ENCODE results near the gene HCFC1.

Gene HCFC1

GRCh38 chrX:153938226-153938786 lies 33.3 kb downstream of the HCFC1 start:
- Histone ChIP-seq H4K91ac (ENCODE audit: low read depth, low read length, poor library complexity) (no peak overlapping the region), H3K14ac (ENCODE audit: low read length) (no peak overlapping the region), H3K27me3 (ENCODE audit: control insufficient read depth in 3 of 3, insufficient read depth in 3 of 3, low read depth in 1 of 3, low read length in 3 of 3) (peaks cover 0 to 9% (median 0%) of the 10 kb centered on the region in 3 experiments), H3K79me1 (ENCODE audit: low read depth, low read length) (peaks cover 6% of the 10 kb centered on the region), H2BK12ac (ENCODE audit: low read length) (no peak overlapping the region), H3K18ac (ENCODE audit: low read length) (no peak overlapping the region), H3K4ac (ENCODE audit: low read length) (no peak overlapping the region), H3K23ac (ENCODE audit: low read depth, low read length, poor library complexity) (no peak overlapping the region), H2AK5ac (ENCODE audit: low read depth, low read length) (no peak overlapping the region), H2BK15ac (ENCODE audit: low read length) (no peak overlapping the region), H3K4me2 (ENCODE audit: insufficient read depth, low read length, poor library complexity, severe bottlenecking) (no peak overlapping the region), H3K27ac (replicated peaks; ENCODE audit: low read length) (no peak overlapping the region), H3K4me1 (ENCODE audit: control insufficient read depth in 2 of 2, insufficient read depth in 1 of 2, low read depth in 1 of 2, low read length in 2 of 2) (peaks cover 4 to 8% of the 10 kb centered on the region in 2 donors), H3K9ac (ENCODE audit: low read depth, low read length, poor library complexity) (no peak overlapping the region), H2BK120ac (ENCODE audit: low read depth, low read length) (no peak overlapping the region), H2BK5ac (ENCODE audit: low read length) (no peak overlapping the region), H3K36me3 (replicated peaks in 1 of 2; ENCODE audit: control insufficient read depth in 2 of 2, insufficient read depth in 2 of 2, low read length in 2 of 2) (no peaks in the 10 kb centered on the region), H3K9me3 (replicated peaks in 1 of 2; ENCODE audit: control insufficient read depth in 2 of 2, insufficient read depth in 1 of 2, low read depth in 1 of 2, low read length in 2 of 2) (no peaks in the 10 kb centered on the region), H2AFZ (ENCODE audit: low read length) (no peak overlapping the region), H4K8ac (ENCODE audit: low read depth, low read length) (no peak overlapping the region), H3K4me3 (ENCODE audit: low read length in 2 of 2) (no peak overlapping the region)
- no peak for DNase-seq (ENCODE audit: low spot score)
- no CpG with 5 or more reads among the region's 10 CpGs for WGBS, 2 donors (ENCODE audit: extremely low coverage in 2 of 2, insufficient read length in 2 of 2, insufficient replicate concordance in 1 of 2)

- H3K9me3 ChIP-seq (replicated peaks in 1 of 2; ENCODE audit: control insufficient read depth in 2 of 2, insufficient read depth in 1 of 2, low read depth in 1 of 2, low read length in 2 of 2), result no peaks in the 10 kb centered on the region
- no peak overlapping the region for H3K4me2 ChIP-seq (ENCODE audit: insufficient read depth, low read length, poor library complexity, severe bottlenecking)
- WGBS, 2 donors (ENCODE audit: extremely low coverage in 2 of 2, insufficient read length in 2 of 2, insufficient replicate concordance in 1 of 2), result no CpG with 5 or more reads among the region's 3 CpGs
- H3K18ac ChIP-seq (ENCODE audit: low read length), result no peak overlapping the region
- H3K79me1 ChIP-seq (ENCODE audit: low read depth, low read length), result peaks cover 6% of the 10 kb centered on the region
- peaks cover 4 to 8% of the 10 kb centered on the region in 2 donors for H3K4me1 ChIP-seq (ENCODE audit: control insufficient read depth in 2 of 2, insufficient read depth in 1 of 2, low read depth in 1 of 2, low read length in 2 of 2)
- H3K23ac ChIP-seq (ENCODE audit: low read depth, low read length, poor library complexity), result no peak overlapping the region
- H2BK15ac ChIP-seq (ENCODE audit: low read length), result no peak overlapping the region
- no peak overlapping the region for H3K14ac ChIP-seq (ENCODE audit: low read length)
- H2BK5ac ChIP-seq (ENCODE audit: low read length), result no peak overlapping the region
- no peak overlapping the region for H3K4ac ChIP-seq (ENCODE audit: low read length)
- H2BK12ac ChIP-seq (ENCODE audit: low read length), result no peak overlapping the region
- H3K36me3 ChIP-seq (replicated peaks in 1 of 2; ENCODE audit: control insufficient read depth in 2 of 2, insufficient read depth in 2 of 2, low read length in 2 of 2), result peaks cover 1 to 12% of the 10 kb centered on the region in 2 donors
- no peak overlapping the region for H4K91ac ChIP-seq (ENCODE audit: low read depth, low read length, poor library complexity)
- H2BK120ac ChIP-seq (ENCODE audit: low read depth, low read length), result no peak overlapping the region
- DNase-seq (ENCODE audit: low spot score), result no peak
- H3K27ac ChIP-seq (replicated peaks; ENCODE audit: low read length), result no peak overlapping the region
- peaks cover 0 to 15% (median 0%) of the 10 kb centered on the region in 3 experiments for H3K27me3 ChIP-seq (ENCODE audit: control insufficient read depth in 3 of 3, insufficient read depth in 3 of 3, low read depth in 1 of 3, low read length in 3 of 3)
- H2AFZ ChIP-seq (ENCODE audit: low read length), result no peak overlapping the region
- H3K9ac ChIP-seq (ENCODE audit: low read depth, low read length, poor library complexity), result no peak overlapping the region
- no peak overlapping the region for H3K4me3 ChIP-seq (ENCODE audit: low read length in 2 of 2)
- no peak overlapping the region for H2AK5ac ChIP-seq (ENCODE audit: low read depth, low read length)
- H4K8ac ChIP-seq (ENCODE audit: low read depth, low read length), result no peak overlapping the region
These were observed 34.6 kb downstream of the HCFC1 start for GRCh38 chrX:153937056-153937455.

- H4K91ac ChIP-seq (ENCODE audit: low read depth, low read length, poor library complexity), result no peak overlapping the region
- no peaks in the 10 kb centered on the region for H3K9me3 ChIP-seq (replicated peaks in 1 of 2; ENCODE audit: control insufficient read depth in 2 of 2, insufficient read depth in 1 of 2, low read depth in 1 of 2, low read length in 2 of 2)
- H3K4me1 ChIP-seq (ENCODE audit: control insufficient read depth in 2 of 2, insufficient read depth in 1 of 2, low read depth in 1 of 2, low read length in 2 of 2), result peaks cover 0 to 4% of the 10 kb centered on the region in 2 donors
- H3K23ac ChIP-seq (ENCODE audit: low read depth, low read length, poor library complexity), result no peak overlapping the region
- H2BK12ac ChIP-seq (ENCODE audit: low read length), result no peak overlapping the region
- H3K4me3 ChIP-seq (ENCODE audit: low read length in 2 of 2), result peak overlapping the region; percentile 17 to 55
- no peak overlapping the region for H2AK5ac ChIP-seq (ENCODE audit: low read depth, low read length)
- H3K27me3 ChIP-seq (ENCODE audit: control insufficient read depth in 3 of 3, insufficient read depth in 3 of 3, low read depth in 1 of 3, low read length in 3 of 3), result peaks cover 0 to 29% (median 0%) of the 10 kb centered on the region in 3 experiments
- H3K4ac ChIP-seq (ENCODE audit: low read length), result no peak overlapping the region
- H3K9ac ChIP-seq (ENCODE audit: low read depth, low read length, poor library complexity), result peak overlapping the region; percentile 70
- H2AFZ ChIP-seq (ENCODE audit: low read length), result no peak overlapping the region
- DNase-seq (ENCODE audit: low spot score), result no peak
- H3K14ac ChIP-seq (ENCODE audit: low read length), result no peak overlapping the region
- no peak overlapping the region for H4K8ac ChIP-seq (ENCODE audit: low read depth, low read length)
- H3K36me3 ChIP-seq (replicated peaks in 1 of 2; ENCODE audit: control insufficient read depth in 2 of 2, insufficient read depth in 2 of 2, low read length in 2 of 2), result peaks cover 10 to 29% of the 10 kb centered on the region in 2 donors
- H3K4me2 ChIP-seq (ENCODE audit: insufficient read depth, low read length, poor library complexity, severe bottlenecking), result peak overlapping the region; percentile 25
- H3K79me1 ChIP-seq (ENCODE audit: low read depth, low read length), result peaks cover 6% of the 10 kb centered on the region
- no CpG with 5 or more reads among the region's 32 CpGs for WGBS, 2 donors (ENCODE audit: extremely low coverage in 2 of 2, insufficient read length in 2 of 2, insufficient replicate concordance in 1 of 2)
- no peak overlapping the region for H3K27ac ChIP-seq (replicated peaks; ENCODE audit: low read length)
- H3K18ac ChIP-seq (ENCODE audit: low read length), result peak overlapping the region; percentile 71
- H2BK15ac ChIP-seq (ENCODE audit: low read length), result no peak overlapping the region
- H2BK5ac ChIP-seq (ENCODE audit: low read length), result no peak overlapping the region
- no peak overlapping the region for H2BK120ac ChIP-seq (ENCODE audit: low read depth, low read length)
These were observed 36.2 kb downstream of the HCFC1 start for GRCh38 chrX:153935326-153935851.

GRCh38 chrX:153934762-153935325 lies 36.8 kb downstream of the HCFC1 start, which contains the start of gene NAA10:
Gene NAA10 (minus strand): TSS chrX:153935037. CDS start chrX:153934904, 133 bp downstream.
- peak within 1 kb of the TSS; percentile 62 for H3K4me2 ChIP-seq (ENCODE audit: insufficient read depth, low read length, poor library complexity, severe bottlenecking)
- H2BK5ac ChIP-seq (ENCODE audit: low read length), result peak within 1 kb of the TSS; percentile 53
- H3K9ac ChIP-seq (ENCODE audit: low read depth, low read length, poor library complexity), result peak within 1 kb of the TSS; percentile 90
- no peak within 1 kb of the TSS for H2AK5ac ChIP-seq (ENCODE audit: low read depth, low read length)
- no peak within 1 kb of the TSS for H3K14ac ChIP-seq (ENCODE audit: low read length)
- peak within 1 kb of the TSS; percentile 71 for H3K18ac ChIP-seq (ENCODE audit: low read length)
- H3K27ac ChIP-seq (replicated peaks; ENCODE audit: low read length), result no peak within 1 kb of the TSS
- no peaks in the 10 kb centered on the region for H3K9me3 ChIP-seq (replicated peaks in 1 of 2; ENCODE audit: control insufficient read depth in 2 of 2, insufficient read depth in 1 of 2, low read depth in 1 of 2, low read length in 2 of 2)
- peaks cover 10 to 32% of the 10 kb centered on the region in 2 donors for H3K36me3 ChIP-seq (replicated peaks in 1 of 2; ENCODE audit: control insufficient read depth in 2 of 2, insufficient read depth in 2 of 2, low read length in 2 of 2)
- H3K79me1 ChIP-seq (ENCODE audit: low read depth, low read length), result peaks cover 6% of the 10 kb centered on the region
- peaks cover 0 to 4% of the 10 kb centered on the region in 2 donors for H3K4me1 ChIP-seq (ENCODE audit: control insufficient read depth in 2 of 2, insufficient read depth in 1 of 2, low read depth in 1 of 2, low read length in 2 of 2)
- H4K8ac ChIP-seq (ENCODE audit: low read depth, low read length), result no peak within 1 kb of the TSS
- no peak within 1 kb of the TSS for H3K4ac ChIP-seq (ENCODE audit: low read length)
- peak; percentile 50 for DNase-seq (ENCODE audit: low spot score)
- peak within 1 kb of the TSS; percentile 56 for H2AFZ ChIP-seq (ENCODE audit: low read length)
- no peak within 1 kb of the TSS for H2BK15ac ChIP-seq (ENCODE audit: low read length)
- H3K27me3 ChIP-seq (ENCODE audit: control insufficient read depth in 3 of 3, insufficient read depth in 3 of 3, low read depth in 1 of 3, low read length in 3 of 3), result peaks cover 0 to 31% (median 0%) of the 10 kb centered on the region in 3 experiments
- peak within 1 kb of the TSS; percentile 75 to 93 for H3K4me3 ChIP-seq (ENCODE audit: low read length in 2 of 2)
- no peak within 1 kb of the TSS for H2BK12ac ChIP-seq (ENCODE audit: low read length)
- no peak within 1 kb of the TSS for H4K91ac ChIP-seq (ENCODE audit: low read depth, low read length, poor library complexity)
- WGBS, 2 donors (ENCODE audit: extremely low coverage in 2 of 2, insufficient read length in 2 of 2, insufficient replicate concordance in 1 of 2), result no CpG with 5 or more reads among the region's 87 CpGs
- peak within 1 kb of the TSS; percentile 65 for H3K23ac ChIP-seq (ENCODE audit: low read depth, low read length, poor library complexity)
- no peak within 1 kb of the TSS for H2BK120ac ChIP-seq (ENCODE audit: low read depth, low read length)
